Transverse colon (tissue), 4 donors: ENCODE results near the gene CAPN9. TPM values are rescaled to one million over a fixed set of nuclear protein-coding genes. Genes with fewer than 3 reads are reported as not detected.

Experiments used
- DNase-seq: peaks from one replicate; pipeline ENCODE4 v3.0.0-alpha.2; 2019
- H3K27ac ChIP-seq, 4 donors: fragments of 200-600 bp; sonication (generic); 2 replicates each; pipeline ENCODE4 v1.5.1; 2016 to 2018; ENCODE audit warnings: inconsistent platforms in 4 of 4
- H3K27me3 ChIP-seq: fragments of 200-600 bp; sonication (generic); 2 replicates; pipeline ENCODE4 v1.5.1; 2017; ENCODE audit warnings: inconsistent platforms
- H3K36me3 ChIP-seq, 4 donors: fragments of 200-600 bp; sonication (generic); 2 replicates each; pipeline ENCODE4 v1.5.1; 2017 to 2019; ENCODE audit warnings: inconsistent platforms in 4 of 4
- H3K4me1 ChIP-seq, 4 donors: fragments of 200-600 bp; sonication (generic); 2 replicates each; pipeline ENCODE4 v1.5.1; 2017 to 2020; ENCODE audit warnings: inconsistent platforms in 4 of 4
- H3K4me3 ChIP-seq, 4 donors: fragments of 200-600 bp; sonication (generic); 1 replicate in 1 of 4; 2 replicates in 3 of 4; pipeline versions ENCODE4 v1.5.1 to v1.6.1; 2017 to 2019; ENCODE audit warnings: inconsistent platforms in 4 of 4
- H3K9me3 ChIP-seq, 2 donors: fragments of 200-600 bp; sonication (generic); 2 replicates each; pipeline ENCODE4 v1.5.1; 2017 to 2019; ENCODE audit warnings: inconsistent platforms in 2 of 2
- EP300 ChIP-seq: sonication (generic); formaldehyde crosslinking; IDR thresholded peaks from one replicate; pipeline ENCODE4 v1.6.1; 2017; ENCODE audit warnings: antibody characterized with exemption, low read depth
- POLR2A ChIP-seq: fragments of 450-650 bp; IDR thresholded peaks from one replicate; pipeline ENCODE4 v1.6.1; 2016; ENCODE audit warnings: antibody characterized with exemption, mild to moderate bottlenecking, moderate library complexity
- POLR2AphosphoS5 ChIP-seq, 3 donors: sonication (generic); formaldehyde crosslinking; IDR thresholded peaks; one replicate each; pipeline ENCODE4 v1.6.1; 2016; ENCODE audit warnings: antibody characterized with exemption in 3 of 3
- WGBS, 2 donors: methylation state at CpG; one replicate each; pipeline ENCODE4 v1.1.5; 2018; ENCODE audit warnings: low coverage in 1 of 2; 5-methylcytosine and 5-hydroxymethylcytosine counted together
- in situ Hi-C, 4 donors: fragments of 200-750 bp; cut with MboI; loops; one replicate each; pipeline versions ENCODE4 v1.15.0 to v1.15.1; 2017; ENCODE audit warnings: low sequenced_read_pairs in 3 of 4, low pct_ligation_motif_present in 1 of 4, low pct_unique_long_range_greater_than_20kb in 1 of 4
- intact Hi-C: fragments of 100-400 bp; cut with DNase I; formaldehyde crosslinking; loops from one replicate; pipeline ENCODE4 v1.15.1; 2023; ENCODE audit warnings: low total_unique reads
- total RNA-seq, 4 donors: library from RNA; depleted of rRNA; stranded (reverse); fragments of >200 nt; gene quantifications; one replicate each; pipeline ENCODE4 v1.1.0, GENCODE V29; 2016
- TF ChIP-seq, protein P1 (sequence below), 5 experiments: fragments of 200-600 bp in 3 of 5; fragments of 450-650 bp in 2 of 5; sonication (generic) in 3 of 5; IDR thresholded peaks; 1 replicate in 2 of 5; 2 replicates in 3 of 5; pipeline ENCODE4 v1.5.1; 2016 to 2017; ENCODE audit warnings: antibody characterized with exemption in 5 of 5, inconsistent platforms in 3 of 5, mild to moderate bottlenecking in 2 of 5, moderate library complexity in 1 of 5

CAPN9 gene
- total RNA-seq, 4 donors from 2014 or later = 26.3 to 59.9 (median 32.7) TPM

DNA sequence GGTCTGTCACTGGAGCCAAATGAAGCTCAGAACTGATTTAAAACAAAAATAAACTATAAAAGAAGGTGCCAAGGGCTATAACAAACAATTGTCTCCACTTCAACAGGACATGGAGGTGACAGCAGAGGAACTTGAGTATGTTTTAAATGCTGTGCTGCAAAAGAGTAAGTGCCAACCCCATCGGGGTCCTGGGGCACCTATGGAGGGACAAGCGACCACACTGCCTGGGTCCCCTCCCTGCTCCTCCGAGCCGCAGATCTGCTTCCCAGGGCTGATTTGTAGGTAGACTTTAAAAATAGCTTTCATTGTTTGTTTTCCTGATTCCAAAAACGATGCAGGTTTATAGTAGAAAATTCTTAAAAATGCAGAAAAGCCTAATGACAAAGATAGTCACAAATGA lies 42.8 kb downstream of the CAPN9 start:
- H3K9me3 ChIP-seq = no peaks in the 10 kb centered on the region
- no peak for DNase-seq
- H3K27ac ChIP-seq = no peak overlapping the region
- H3K27me3 ChIP-seq = no peaks in the 10 kb centered on the region
- H3K4me3 ChIP-seq = no peak overlapping the region
- intact Hi-C loops (loop anchor here (10.0 kb wide), 1 partner anchor 415 kb away; no protein-coding TSS in a partner anchor), in situ Hi-C loops (loop anchor here in 3 of 4 donors (25.0 kb wide), 1 partner anchor 422 kb away; no protein-coding TSS in a partner anchor)
- WGBS, 2 donors = 40 to 76% methylated on average over 1 to 5 of the region's 5 CpGs
- TF ChIP-seq POLR2AphosphoS5 (IDR thresholded peaks at IDR 0.05) = no peak
- H3K36me3 ChIP-seq = no peaks in the 10 kb centered on the region
- no peaks in the 10 kb centered on the region for H3K4me1 ChIP-seq

DNA sequence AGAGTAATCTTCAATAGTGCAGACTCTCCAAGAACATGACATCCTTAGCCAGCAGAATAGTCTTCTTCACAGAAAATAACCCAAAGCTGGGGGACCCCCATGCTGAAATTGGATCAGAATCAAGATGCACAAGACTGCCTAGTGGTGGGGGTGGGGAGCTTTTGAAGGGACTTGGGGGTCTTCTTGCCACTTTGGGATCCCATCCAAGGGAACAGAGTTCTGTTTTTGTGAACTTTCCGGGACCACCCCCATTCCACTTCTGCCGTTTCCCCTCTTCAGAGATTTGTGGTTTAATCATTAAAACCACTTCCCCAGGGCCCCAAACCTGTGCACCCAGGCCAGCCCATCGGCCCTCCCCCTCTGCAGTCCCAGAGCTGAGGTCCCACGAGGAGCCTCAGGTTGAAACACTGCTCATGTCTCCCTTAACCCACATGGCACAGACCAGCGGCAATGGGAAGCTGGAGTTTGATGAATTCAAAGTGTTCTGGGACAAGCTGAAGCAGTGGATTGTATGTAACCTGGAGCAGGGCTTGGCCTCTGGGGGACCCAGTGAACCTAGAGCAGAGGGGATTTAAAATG lies 44.9 kb downstream of the CAPN9 start:
- Histone ChIP-seq H3K27me3 (no peaks in the 10 kb centered on the region), H3K36me3 (no peaks in the 10 kb centered on the region), H3K27ac (no peak overlapping the region), H3K4me1 (no peaks in the 10 kb centered on the region), H3K9me3 (no peaks in the 10 kb centered on the region), H3K4me3 (no peak overlapping the region)
- 65% methylated on average over 5 of the region's 5 CpGs; no CpG with 5 or more reads in 1 of the 2 donors for WGBS, 2 donors
- DNase-seq = no peak
- intact Hi-C loops = loop anchor here (10.0 kb wide), 1 partner anchor 413 kb away; no protein-coding TSS in a partner anchor
- in situ Hi-C loops = loop anchor here in 3 of 4 donors (25.0 kb wide), 1 partner anchor 420 kb away; no protein-coding TSS in a partner anchor
- TF ChIP-seq, protein P1, sequence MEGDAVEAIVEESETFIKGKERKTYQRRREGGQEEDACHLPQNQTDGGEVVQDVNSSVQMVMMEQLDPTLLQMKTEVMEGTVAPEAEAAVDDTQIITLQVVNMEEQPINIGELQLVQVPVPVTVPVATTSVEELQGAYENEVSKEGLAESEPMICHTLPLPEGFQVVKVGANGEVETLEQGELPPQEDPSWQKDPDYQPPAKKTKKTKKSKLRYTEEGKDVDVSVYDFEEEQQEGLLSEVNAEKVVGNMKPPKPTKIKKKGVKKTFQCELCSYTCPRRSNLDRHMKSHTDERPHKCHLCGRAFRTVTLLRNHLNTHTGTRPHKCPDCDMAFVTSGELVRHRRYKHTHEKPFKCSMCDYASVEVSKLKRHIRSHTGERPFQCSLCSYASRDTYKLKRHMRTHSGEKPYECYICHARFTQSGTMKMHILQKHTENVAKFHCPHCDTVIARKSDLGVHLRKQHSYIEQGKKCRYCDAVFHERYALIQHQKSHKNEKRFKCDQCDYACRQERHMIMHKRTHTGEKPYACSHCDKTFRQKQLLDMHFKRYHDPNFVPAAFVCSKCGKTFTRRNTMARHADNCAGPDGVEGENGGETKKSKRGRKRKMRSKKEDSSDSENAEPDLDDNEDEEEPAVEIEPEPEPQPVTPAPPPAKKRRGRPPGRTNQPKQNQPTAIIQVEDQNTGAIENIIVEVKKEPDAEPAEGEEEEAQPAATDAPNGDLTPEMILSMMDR (IDR thresholded peaks at IDR 0.05) = no peak
- TF ChIP-seq EP300 (no peak), POLR2A (no peak), POLR2AphosphoS5 (IDR thresholded peaks at IDR 0.05) (no peak)

DNA sequence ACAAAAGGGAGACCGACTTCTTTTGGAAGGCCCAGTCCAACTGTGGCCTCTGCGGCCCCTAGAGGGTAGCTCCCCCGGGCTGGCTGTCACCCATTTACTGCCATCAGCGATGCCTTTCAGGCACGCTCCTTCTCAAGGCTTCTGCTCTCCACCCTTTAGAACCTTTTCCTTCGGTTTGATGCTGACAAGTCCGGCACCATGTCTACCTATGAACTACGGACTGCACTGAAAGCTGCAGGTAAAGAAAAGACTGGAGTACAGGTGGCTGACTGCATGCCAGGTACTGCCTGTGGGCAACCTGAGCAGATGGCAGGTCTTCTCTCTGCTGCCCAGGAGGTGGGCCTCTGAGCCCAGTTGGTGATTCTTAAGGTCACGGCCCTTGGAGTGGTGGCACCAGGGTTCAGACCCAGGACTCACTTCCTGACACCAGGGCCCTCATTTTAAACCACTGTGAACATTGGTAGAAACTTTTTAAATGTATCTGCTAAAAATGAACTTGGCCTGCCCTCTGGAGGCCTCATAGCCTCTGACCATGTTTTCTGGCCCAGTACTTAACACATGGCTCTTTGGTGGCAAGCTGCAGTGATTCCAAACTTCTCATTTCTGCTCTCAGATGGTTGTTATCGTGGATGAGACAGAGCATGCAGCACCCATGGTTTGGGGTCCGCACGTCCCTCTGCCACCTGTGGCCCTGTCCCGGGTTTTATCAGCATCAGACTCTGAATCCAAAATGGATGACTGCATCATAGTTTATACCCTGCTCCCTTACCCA lies 45.7 kb downstream of the CAPN9 start:
- in situ Hi-C loops (loop anchor here in 3 of 4 donors (25.0 kb wide), 1 partner anchor 419 kb away; no protein-coding TSS in a partner anchor), intact Hi-C loops (loop anchor here (10.0 kb wide), 1 partner anchor 412 kb away; no protein-coding TSS in a partner anchor)
- Histone ChIP-seq H3K27me3 (no peaks in the 10 kb centered on the region), H3K27ac (no peak overlapping the region), H3K4me3 (no peak overlapping the region), H3K36me3 (no peaks in the 10 kb centered on the region), H3K4me1 (no peaks in the 10 kb centered on the region), H3K9me3 (no peaks in the 10 kb centered on the region)
- no peak for DNase-seq
- TF ChIP-seq POLR2AphosphoS5 (IDR thresholded peaks at IDR 0.05) (no peak), EP300 (no peak), POLR2A (no peak)
- TF ChIP-seq, protein P1 (IDR thresholded peaks at IDR 0.05) = no peak
- WGBS, 2 donors = 89% methylated on average over 6 to 13 of the region's 13 CpGs

DNA sequence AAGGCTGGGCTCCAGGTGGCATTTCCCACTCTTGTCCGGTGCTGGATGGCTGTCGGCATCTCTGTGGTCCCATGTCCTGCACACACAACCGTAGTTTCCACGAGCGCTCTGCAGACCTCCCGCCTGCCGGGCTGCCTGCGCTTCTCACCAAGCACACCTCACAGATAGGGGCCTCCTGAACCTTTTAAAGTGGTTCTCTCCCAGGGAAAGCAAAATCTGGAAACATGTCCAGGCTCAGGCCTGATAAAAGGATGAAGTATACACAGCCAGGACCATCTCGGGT lies 46.2 kb downstream of the CAPN9 start:
- Histone ChIP-seq H3K36me3 (no peaks in the 10 kb centered on the region), H3K4me1 (no peaks in the 10 kb centered on the region), H3K27ac (no peak overlapping the region), H3K27me3 (no peaks in the 10 kb centered on the region), H3K9me3 (no peaks in the 10 kb centered on the region), H3K4me3 (no peak overlapping the region)
- in situ Hi-C loops (loop anchor here in 3 of 4 donors (25.0 kb wide), 1 partner anchor 419 kb away; no protein-coding TSS in a partner anchor), intact Hi-C loops (loop anchor here (10.0 kb wide), 1 partner anchor 411 kb away; no protein-coding TSS in a partner anchor)
- TF ChIP-seq EP300 (no peak), POLR2AphosphoS5 (IDR thresholded peaks at IDR 0.05) (no peak), POLR2A (no peak)
- TF ChIP-seq, protein P1 (IDR thresholded peaks at IDR 0.05) = no peak
- WGBS, 2 donors = 75 to 92% methylated on average over 1 to 9 of the region's 9 CpGs
- no peak for DNase-seq
